GM18873 (cell line): Measurements from ENCODE around the gene MRPL17.
"Not testable (repeated sequence)": the region's sequence is repeated elsewhere in the genome, so short reads cannot be mapped to it uniquely, and the experiment has no call there.

Source experiments
- ATAC-seq: cut with Tn5 transposase; IDR thresholded peaks from one replicate; pipeline ENCODE4 v1.9.1; 2021; ENCODE audit warnings: mild to moderate bottlenecking, moderate library complexity, moderate number of reproducible peaks; ENCODE audit not compliant: unreplicated experiment, low FRiP score

Gene MRPL17

GRCh38 chr11:6684068-6684467 is 928 bp upstream of the MRPL17 start:
- not testable (repeated sequence) for ATAC-seq

GRCh38 chr11:6682591-6682935 is 577 bp downstream of the MRPL17 start:
- peak; percentile 1 for ATAC-seq

GRCh38 chr11:6681949-6682348 is 1.2 kb downstream of the MRPL17 start:
- ATAC-seq: no peak

GRCh38 chr11:6681505-6681904 is 1.6 kb downstream of the MRPL17 start:
- ATAC-seq: no peak

GRCh38 chr11:6677018-6677417 is 6.1 kb downstream of the MRPL17 start:
- no peak for ATAC-seq

- no peak for ATAC-seq
These were observed 8.3 kb downstream of the MRPL17 start for GRCh38 chr11:6674862-6675261.

GRCh38 chr11:6674219-6674597 is 8.9 kb downstream of the MRPL17 start:
- ATAC-seq: no peak

- ATAC-seq: no peak
These were observed 9.5 kb downstream of the MRPL17 start for GRCh38 chr11:6673523-6674218.

- ATAC-seq: no peak
These were observed 11.1 kb downstream of the MRPL17 start for GRCh38 chr11:6671991-6672390.

- no peak for ATAC-seq
These were observed 12.8 kb downstream of the MRPL17 start for GRCh38 chr11:6670202-6670830.

- peak; percentile 72 for ATAC-seq
These were observed 15.3 kb downstream of the MRPL17 start for GRCh38 chr11:6667733-6668374.

- ATAC-seq: no peak
These were observed 16.6 kb downstream of the MRPL17 start for GRCh38 chr11:6666302-6667183.

GRCh38 chr11:6664551-6664950 is 18.6 kb downstream of the MRPL17 start:
- ATAC-seq: no peak

GRCh38 chr11:6663794-6664469 is 19.2 kb downstream of the MRPL17 start:
- ATAC-seq: no peak

- no peak for ATAC-seq
These were observed 22.4 kb downstream of the MRPL17 start for GRCh38 chr11:6660712-6661111.

GRCh38 chr11:6658647-6659046 is 24.5 kb downstream of the MRPL17 start:
- no peak for ATAC-seq

GRCh38 chr11:6657346-6657745 is 25.8 kb downstream of the MRPL17 start:
- ATAC-seq: no peak

GRCh38 chr11:6656936-6657335 is 26.2 kb downstream of the MRPL17 start:
- no peak for ATAC-seq

GRCh38 chr11:6656584-6656915 is 26.6 kb downstream of the MRPL17 start:
- no peak for ATAC-seq

GRCh38 chr11:6655790-6656583 is 27.2 kb downstream of the MRPL17 start, which contains the start of gene DCHS1:
TSS of gene DCHS1 (minus strand) at chr11:6655809. CDS start at chr11:6641613, 14,196 bp downstream.
- no peak for ATAC-seq
